Fibroblast of the conjunctiva (primary cell): ENCODE measurements around the gene TRPC4AP.

Experiments used
- DNase-seq: peaks from one replicate; pipeline ENCODE4 v3.0.0-alpha.2; 2010; ENCODE audit warnings: low read depth

TRPC4AP gene

DNA sequence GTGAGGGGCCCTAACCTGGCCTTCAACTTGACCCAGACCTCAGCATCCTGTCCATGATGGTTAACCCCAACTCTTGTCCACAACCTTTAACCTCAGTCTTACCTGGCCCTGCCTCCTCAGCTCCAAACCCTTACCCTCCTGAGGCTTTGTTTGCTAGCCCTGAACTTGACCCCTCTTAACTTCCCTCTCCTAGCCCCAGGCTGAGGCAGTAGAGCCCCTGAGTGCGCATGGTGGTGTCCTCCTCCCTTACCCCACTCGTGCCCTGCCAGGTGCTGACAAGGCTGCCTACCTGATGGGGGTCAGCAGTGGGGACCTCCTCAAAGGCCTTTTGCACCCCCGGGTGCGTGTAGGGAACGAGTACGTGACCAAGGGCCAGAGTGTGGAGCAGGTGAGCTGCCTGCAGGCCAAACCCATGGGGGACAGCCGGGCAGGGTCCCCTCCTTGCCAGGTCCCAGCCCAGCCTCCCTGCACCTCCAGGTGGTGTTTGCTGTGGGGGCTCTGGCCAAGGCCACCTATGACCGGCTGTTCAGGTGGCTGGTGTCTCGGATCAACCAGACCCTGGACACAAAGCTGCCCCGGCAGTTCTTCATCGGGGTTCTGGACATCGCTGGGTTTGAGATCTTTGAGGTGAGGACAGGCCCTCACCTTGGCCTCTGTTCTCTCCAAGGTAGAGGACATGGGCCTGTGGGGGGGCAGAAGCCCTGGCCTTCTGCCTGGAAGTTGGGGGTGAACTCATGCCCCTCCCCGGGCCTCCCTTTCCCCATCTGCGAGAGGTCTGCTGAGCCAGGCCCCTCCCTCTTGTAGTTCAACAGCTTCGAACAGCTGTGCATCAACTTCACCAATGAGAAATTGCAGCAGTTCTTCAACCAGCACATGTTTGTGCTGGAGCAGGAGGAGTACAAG, 105.1 kb downstream of the TRPC4AP start:
- no peak for DNase-seq

DNA sequence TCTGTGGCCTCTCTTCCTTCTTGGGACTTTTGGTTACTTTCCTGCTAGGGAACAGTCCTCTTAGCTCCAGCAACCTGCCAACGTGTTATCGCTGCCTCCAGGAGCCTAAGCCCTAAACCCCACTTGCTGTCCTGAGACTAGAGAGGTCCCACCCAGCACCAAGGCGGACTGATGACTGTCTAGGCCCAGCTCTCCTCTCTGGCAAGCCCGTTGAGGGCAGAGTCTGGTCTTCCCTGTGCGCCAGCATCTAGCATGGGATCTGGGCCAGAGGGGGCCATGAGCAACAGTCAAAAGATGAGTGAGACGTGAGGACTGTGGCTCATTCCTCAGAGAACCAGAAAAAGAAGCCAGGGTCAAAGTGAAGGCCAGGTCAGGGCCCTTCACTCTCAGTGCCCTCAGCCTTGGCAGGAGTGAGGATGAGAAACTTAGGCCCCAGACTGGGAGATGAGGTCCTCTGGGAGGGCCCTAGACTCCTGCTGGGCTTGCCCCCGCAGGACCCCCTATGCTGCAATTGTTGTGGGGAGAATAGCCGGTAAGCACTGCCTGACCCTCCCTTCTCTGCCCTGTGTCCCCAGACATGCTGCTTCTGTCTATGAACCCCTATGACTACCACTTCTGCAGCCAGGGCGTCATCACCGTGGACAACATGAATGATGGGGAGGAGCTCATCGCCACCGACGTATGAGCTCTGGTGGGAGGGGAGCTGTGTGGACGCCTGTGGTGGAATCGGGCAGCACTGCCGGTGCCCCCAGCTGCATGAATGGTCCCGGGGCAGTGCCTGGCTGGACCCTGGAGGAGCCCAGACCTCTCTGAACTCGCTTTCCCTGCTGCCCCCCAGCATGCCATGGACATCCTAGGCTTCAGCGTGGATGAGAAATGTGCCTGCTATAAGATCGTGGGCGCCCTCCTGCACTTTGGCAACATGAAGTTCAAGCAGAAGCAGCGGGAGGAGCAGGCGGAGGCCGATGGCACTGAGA, 106.0 kb downstream of the TRPC4AP start:
- no peak for DNase-seq

DNA sequence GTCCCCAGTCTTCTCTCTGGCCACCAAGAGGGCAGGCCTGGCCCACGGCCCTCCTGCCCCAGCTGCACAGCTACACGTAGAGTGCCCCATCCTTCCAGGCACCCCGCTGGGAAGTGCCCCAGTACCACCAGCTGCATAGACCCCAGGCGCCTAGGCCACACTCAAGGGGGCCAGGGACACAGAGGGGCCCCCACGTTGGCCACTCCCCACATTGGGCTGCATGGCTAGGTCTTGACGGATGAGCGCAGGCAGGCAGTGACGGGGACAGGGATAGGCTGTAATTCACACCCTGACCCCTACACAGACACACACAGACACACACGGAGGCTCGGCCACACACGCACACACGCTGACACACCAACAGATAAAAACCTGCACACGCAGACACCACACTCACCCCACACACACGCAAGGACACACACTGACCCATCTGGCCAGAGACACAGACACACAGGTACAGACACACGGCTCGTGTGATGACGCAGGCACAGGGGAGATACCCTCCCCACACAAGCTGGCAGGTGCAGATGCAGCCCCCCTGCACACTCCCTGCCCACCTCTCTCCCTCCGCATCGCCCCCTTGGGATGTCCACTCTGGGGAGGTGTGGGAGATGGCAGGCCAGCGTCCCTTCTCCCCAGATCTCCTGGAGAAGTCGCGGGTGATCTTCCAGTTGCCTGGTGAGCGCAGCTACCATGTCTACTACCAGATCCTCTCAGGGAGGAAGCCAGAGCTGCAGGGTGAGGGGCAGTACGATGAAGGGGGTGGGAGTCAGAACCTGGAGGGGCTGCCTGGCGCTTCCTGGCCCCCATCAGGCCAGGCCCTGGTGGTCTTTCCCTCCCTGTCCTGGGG, 106.9 kb downstream of the TRPC4AP start:
- no peak for DNase-seq

GRCh38 chr20:34984756-34985261, 107.8 kb downstream of the TRPC4AP start:
- no peak for DNase-seq

DNA sequence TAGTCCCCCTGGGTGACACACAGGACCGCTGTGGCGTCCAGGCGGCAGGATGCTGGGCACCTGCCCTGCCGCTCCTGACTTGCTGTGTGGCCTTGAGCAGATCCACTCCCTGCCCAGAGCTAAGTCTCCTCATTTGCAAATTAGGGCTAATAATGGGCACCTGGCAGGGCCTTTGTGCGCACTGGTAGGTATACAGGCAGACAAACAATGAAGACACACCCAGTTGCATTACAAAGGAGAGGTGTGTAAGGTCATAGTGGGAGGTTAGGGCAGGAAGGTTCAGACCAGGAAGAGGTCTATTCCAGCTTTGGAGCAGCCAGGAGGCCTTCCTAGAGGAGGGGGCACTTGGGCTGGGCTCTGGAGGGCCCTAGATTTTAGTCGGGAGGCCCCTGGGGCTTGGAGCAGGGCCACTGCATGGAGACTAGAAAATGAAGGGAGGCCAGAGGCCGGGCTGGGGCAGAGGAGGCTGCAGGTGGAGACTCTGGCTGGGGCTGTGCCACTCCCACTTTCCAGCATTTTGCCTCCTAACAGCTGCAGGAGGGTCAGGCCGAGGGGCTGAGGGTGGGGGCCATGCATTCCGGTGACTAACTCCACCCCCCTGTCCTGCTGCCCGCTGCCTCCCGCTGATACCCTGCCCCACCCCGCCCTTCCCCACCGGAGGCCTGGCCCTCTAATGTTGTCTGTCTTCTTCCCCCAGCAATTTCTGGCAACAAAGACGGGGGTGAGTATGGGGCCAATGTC, 108.4 kb downstream of the TRPC4AP start:
- no peak for DNase-seq

- no peak for DNase-seq
These were observed 109.4 kb downstream of the TRPC4AP start for GRCh38 chr20:34983089-34983820.

DNA sequence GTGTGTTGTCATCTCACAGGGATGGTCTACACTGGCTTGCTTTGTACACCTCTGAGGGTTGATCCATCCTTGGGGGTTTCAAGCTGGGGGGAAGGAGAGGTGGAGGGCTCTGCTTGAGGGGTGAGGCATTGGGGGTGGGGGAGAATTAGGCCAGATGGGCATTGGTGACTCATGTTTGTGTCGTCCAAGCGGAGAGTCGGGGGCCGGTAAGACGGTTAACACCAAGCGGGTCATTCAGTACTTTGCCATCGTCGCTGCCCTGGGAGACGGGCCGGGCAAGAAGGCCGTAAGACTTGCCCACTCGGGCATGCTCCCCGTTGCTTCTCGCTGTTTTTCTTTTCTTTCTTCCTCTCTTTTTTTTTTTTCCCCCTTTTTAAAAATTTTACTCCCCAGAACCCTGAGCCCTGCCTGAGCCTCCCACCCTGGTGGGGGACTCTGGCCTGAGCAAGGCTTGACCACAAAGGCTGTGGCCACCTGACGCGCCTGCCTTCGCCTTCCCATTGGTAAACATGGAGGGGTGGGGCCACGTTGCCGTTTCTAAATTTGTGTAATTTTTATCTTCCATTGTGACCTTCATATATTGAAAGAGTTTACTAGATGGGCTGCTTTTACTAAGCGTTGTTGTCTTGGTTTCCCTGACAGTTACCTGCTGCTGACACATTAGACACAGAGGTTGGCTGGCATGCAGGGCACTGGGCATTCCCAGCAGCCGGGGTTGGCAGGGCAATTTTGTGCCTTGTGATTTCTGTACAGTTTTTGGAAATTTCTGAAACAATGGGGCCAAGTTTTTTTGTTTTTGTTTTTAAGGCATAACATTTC, 110.1 kb downstream of the TRPC4AP start:
- DNase-seq = no peak

DNA sequence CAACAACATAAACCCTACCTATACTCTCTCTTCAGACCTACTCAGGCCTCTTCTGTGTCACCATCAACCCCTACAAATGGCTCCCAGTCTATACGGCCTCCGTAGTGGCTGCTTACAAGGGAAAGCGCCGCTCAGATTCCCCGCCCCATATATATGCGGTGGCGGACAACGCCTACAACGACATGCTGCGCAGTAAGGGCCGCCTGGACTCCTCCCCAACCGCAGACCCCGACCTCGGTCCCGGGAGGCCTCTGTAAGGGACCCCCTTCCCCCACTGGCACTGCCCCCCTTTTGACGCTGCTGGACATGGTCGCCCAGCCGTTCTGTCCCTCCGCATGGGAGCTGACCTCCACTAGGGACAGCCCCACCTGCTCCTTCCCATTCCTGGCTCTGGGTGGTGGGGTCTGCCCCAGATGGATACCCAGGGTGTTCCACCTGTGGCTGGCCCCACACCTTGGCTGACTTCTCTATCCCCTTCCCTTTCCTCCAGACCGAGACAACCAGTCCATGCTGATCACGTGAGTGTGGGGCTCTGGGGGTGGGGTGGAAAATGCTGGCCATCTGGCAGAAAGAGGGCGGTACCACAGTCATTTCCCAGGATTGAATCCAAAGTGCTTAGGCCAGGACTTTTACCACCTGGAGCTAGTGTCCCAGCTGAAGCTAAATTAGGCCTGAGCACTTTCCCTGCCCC, 111.9 kb downstream of the TRPC4AP start:
- no peak for DNase-seq

- DNase-seq = no peak
These were observed 113.0 kb downstream of the TRPC4AP start for GRCh38 chr20:34979366-34980153.

GRCh38 chr20:34978092-34978744, 114.4 kb downstream of the TRPC4AP start:
- no peak for DNase-seq

- DNase-seq = no peak
These were observed 115.1 kb downstream of the TRPC4AP start for GRCh38 chr20:34977365-34978091.

DNA sequence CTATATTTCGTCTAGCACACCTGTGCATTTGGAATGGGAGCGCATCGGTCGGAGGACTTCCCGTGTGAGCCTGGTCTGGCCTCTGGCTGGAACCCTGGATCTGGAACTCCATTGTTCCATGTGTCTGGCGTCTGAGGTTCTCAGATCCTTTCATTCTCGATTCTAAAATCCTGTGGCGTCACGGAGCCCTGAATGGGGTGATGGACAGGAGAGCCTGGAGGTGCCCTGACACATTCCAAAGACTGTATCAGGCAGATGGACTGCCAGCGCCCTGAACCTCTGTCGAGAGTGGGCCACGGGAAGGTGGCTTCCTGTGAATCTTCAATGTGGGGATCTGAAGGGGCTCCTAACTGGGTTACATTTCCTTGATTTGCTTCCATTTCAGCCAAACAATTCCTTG, 116.3 kb downstream of the TRPC4AP start:
- DNase-seq = no peak

- no peak for DNase-seq
These were observed 118.4 kb downstream of the TRPC4AP start for GRCh38 chr20:34974246-34974645.

GRCh38 chr20:34971561-34972235, 120.9 kb downstream of the TRPC4AP start:
- DNase-seq = no peak

DNA sequence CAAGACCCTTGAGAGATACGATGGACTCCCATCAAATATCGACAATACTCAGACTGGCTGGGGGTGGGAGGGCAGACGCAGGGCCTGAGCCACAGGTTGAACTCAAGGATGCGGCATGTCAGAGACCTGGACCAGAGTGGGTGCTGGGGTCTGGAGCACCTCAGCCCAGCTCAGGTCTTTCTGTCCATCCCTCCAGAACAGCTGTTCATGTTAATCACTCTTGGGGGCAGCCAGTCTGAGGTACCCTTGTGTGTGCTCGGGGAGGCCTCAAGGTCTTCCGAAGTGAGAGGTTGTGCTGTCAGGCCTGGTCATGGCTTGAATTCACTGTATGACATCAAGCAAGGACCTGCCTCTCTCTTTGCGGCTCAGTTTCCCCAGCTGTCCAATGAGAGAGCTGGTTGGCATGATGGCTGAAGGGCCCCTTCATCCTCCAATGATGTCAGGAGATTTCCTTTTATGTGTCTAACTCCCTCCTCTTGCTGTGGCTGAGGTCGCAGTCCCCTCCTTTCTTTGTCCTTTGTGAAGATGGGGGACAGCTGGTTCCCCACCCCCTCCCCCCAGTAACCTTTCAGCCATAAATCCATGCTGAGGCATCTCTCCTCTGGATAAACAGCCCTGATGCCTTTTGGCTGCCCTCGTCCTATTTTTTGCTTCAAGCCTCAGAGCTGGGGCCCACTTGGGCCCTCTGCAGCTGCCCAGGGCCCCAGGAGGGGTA, 121.6 kb downstream of the TRPC4AP start:
- DNase-seq = no peak
